HG02610 (cell line): ENCODE data around the gene TRIM41.
"Not testable (repeated sequence)": the region's sequence is repeated elsewhere in the genome, so short reads cannot be mapped to it uniquely, and the experiment has no call there.

Source experiments
- ATAC-seq: cut with Tn5 transposase; IDR thresholded peaks from one replicate; pipeline ENCODE4 v1.9.1; 2021; ENCODE audit warnings: mild to moderate bottlenecking, moderate library complexity; ENCODE audit not compliant: unreplicated experiment

Gene TRIM41

DNA sequence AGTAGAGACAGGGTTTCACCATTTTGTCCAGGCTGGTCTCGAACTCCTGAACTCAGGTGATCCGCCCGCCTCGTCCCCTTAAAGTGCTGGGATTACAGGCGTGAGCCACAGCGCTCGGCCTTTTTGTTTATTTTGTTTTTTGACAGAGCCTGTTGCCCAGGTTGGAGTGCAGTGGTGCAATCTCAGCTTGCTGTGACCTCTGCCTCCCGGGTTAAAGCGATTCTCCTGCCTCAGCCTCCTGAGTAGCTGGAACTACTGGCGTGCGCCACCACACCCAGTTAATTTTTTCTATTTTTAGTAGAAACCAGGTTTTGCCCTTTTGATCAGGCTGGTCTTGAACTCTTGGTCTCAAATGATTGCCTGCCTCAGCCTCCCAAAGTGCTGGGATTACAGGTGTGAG lies 12.9 kb upstream of the TRIM41 start:
- not testable (repeated sequence) for ATAC-seq

DNA sequence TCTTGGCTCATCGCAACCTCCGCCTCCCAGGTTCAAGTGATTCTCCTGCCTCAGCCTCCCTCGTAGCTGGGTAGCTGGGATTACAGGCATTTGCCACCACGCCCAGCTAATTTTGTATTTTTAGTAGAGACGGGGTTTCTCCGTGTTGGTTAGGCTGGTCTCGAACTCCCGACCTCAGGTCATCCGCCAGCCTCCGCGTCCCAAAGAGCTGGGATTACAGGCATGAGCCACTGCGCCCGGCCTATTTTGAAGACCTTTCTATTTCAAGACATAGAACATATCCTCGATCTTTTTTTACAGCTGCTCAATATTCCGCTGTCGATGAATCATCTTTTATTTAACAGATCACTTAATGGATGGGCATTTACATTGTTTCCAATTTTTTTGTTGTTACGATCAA lies 12.4 kb upstream of the TRIM41 start:
- not testable (repeated sequence) for ATAC-seq

DNA sequence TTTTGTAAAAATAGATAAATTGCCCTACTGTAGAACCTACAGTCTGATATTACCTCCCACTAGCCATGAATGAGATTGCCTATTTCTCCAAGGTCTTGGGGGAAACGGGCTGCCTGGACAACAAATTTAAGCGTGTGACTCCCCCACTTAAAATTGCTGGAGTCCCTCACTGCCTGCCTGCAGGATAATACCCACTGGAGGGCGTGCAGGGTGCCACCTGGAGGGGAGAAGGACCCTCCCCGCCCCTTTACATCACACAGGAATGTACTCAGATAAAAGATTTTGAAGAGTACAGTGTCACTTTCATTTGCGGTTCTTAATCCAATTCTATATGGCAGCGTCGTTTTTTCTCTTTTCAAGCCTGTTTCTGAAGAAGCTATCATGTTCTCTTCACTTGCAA lies 11.9 kb upstream of the TRIM41 start:
- ATAC-seq, result no peak

DNA sequence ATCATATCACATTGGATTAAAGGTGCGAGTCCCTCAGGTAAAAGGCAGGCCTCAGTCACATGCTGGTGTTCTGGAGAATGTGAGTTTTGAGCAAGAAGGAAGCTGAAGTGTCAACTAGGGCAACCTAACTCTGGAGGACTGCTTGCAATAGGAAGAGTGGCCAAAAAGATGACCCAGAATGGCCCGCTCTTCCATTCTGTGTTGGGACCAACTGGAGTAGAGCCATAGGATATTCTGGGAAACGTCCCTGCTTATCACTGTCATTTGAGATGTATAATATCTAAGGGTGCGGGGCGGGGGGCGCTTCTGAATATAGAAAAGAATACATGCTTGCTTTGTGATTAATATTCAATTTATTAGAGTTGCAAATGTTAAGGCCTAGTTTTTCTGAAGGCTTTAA lies 11.0 kb upstream of the TRIM41 start:
- no peak for ATAC-seq

- no peak for ATAC-seq
Measured at GRCh38 chr5:181212934-181213333, 10.1 kb upstream of the TRIM41 start.

DNA sequence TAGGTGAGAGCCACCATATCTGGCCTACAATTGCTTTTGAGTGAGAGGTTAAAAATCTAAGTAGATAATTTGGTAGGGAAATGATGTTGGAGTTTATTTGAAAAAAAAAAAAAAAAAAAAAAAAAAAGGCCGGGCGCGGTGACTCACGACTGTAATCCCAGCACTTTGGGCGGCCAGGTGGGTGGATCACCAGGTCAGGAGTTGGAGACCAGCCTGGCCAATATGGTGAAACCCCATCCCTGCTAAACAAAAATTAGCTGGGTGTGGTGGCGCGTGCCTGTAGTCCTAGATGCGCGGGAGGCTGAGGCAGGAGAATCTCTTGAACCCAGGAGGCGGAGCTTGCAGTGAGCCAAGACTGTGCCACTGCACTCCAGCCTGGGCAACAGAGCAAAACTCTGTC lies 8.8 kb upstream of the TRIM41 start:
- not testable (repeated sequence) for ATAC-seq

DNA sequence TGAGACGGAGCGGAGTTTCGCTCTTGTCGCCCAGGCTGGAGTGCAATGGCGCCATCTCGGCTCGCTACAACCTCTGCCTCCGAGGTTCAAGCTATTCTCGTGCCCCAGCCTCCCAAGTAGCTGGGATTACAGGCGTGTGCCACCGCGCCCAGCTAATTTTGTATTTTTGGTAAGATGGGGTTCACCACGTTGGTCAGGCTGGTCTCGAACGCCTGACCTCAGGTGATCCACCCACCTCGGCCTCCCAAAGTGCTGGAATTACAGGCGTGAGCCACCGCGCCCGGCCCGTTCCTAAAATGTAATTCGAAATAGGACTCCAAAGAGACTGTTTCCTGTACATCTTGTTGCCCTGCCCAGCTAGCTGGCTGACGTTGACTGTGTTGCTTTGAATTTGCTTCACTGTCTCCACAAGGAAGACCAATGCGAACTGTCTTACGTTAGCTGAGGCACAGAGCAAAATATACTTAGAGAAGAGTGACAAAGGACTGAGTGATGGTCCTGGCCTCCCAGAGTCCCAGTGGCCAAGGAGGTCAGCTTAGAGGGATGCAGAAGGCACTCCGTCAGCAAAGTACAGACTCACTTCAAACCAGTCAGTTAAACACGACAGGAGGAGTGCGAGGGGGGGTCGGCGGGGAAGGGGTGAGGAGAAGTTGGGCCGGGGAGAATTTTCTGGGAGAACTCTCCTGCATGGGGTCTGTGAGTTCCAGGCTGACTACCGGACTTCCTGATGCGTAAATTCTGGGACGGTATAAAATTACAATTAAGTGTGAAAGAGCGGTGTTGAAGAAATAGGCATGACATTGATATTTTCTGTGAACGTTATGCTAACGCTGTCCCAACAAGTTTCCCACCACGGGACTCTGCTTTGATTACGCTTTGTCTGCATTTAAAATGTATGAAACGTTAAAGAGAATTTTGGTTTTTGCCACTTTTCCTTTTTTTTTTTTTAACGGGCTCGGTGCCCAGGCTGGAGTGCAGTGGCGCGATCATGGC lies 6.8 kb upstream of the TRIM41 start:
- ATAC-seq, result no peak

DNA sequence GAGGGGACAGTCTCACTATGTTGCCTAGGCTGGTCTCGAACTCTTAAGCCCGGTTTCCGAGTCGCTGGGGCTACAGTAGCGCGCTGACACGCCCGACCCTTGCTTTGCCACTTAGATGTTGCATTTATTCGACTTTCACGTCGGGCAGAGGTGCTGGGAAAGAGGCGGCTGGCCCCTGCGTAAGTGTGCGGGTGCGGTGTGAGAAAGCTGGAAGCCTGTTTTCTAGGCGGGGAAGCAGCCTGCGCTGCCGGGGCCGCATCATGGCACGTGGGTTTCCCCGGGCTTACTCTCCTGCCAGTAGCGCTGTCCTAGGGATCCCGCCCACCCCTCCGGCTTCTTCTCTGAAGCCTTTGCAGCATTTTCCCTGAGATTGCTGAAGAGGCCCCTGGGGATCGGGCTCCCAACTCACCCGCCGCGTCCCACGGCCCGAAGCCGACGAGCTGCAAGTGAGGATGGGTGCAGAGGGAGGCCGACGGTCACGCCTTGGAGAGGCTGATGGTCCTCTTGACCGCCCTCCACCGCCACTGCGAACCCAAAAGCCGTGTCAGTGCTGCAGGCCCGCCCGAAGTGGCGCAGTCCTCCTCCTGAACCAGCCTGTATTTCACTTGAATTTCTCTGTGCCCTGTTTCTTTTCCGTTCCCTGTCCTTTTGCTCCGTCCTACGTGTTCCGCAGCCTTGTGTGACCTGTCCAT lies 5.8 kb upstream of the TRIM41 start:
- peak; percentile 4 for ATAC-seq

DNA sequence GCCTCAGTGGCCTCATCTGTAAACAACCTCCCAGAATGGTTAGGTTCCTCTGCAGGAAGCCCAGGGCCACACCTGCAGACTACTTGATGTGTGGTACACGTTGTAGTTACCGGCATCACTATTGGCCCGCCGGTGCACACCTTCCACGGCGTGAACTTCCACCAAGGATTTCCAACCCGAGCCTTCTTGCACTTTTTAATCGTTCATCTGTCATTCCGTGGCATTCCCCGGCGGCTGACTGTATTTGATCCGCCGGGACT lies 5.3 kb upstream of the TRIM41 start:
- peak; percentile 15 for ATAC-seq

DNA sequence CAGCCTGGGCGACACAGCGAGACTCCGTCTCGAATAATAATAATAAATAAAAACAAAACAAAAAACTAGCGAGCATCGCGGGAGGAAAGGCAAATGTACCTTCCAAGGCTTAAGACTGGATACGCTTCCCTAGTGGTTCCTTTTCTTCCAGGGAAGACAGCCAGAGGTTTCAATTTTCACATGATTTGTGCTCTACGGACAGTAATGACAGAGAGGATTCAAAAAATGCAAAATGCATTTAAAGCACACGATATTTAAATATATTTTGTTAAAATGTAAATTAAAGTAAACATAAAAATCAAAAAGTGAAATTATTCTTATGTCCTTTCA lies 4.3 kb upstream of the TRIM41 start:
- ATAC-seq, result no peak

DNA sequence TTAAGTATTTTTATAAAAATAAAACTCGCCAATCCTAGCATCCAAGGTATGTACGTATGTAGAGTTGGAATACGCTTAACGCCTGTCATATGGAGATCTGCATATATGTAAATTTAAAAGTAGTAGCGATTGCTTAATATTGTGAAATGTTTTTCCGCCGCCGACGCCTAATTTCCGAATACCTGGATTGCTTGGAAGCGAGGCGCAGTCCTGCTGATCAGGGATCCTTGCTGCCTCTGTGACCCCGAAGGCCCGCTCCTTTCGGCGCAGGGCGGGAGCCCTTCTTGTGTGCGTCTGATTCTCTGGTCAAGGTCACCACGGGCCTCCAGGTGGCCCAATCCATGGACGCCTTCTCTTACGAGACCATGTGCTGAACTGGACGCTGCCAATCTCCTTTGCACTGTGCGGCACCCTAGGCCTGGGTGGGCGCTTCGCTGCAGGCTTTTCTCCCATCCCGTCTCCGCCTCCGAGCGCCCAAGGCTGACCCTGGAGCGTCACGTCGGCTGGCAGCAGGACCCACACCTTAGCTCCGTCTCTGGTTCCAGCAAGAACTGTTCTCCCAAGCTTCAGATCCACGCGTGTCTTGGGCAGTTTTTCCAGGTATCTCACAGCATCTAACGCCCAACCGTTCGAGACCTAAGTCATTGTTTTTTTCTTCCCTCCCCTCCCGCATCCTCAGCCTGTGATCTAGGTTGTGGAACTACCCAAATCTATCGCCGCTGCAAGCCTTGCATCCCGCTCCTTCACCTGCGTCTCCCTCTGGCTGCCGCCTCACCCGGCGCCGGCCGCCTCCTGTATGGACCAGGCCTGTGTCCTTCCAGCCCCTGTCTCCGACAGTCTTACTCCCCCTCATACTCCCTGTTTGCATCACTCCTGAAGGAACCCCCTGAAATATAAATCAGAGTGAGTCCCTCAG lies 3.6 kb upstream of the TRIM41 start:
- ATAC-seq, result no peak

- no peak for ATAC-seq
Measured at GRCh38 chr5:181220178-181220515, 2.9 kb upstream of the TRIM41 start.

DNA sequence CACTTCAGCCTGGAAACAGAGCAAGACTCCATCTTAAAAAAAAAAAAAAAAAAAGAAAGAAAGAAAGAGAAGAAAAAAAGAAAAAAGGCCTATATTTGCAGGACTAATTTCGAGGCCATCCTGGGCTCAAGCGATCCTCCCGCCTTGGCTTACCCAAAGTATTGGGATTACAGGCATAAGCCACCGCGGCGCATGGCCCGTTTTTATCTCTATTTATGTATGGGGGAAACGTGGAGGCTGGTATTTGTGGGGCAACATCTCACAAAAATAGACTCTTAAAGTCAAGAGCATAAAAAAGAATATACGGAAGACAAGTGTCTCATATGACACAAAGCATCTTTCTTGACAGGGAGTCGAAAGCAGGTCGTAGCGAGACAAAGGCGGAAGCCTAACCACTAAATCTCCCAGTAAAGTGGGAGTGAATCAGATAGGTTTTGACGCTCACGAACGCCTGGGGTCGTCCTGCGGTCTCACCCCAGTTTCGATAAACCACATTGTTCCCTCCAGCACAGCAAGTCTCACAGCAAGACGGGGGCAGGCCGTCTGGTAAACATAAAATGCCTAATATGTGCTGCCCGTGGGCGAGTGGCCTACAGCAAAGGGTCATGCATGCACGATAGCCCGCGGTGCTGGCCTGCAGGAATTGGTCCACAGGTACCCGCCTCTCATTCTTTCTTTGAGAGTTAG lies 1.8 kb upstream of the TRIM41 start:
- no peak for ATAC-seq

- ATAC-seq, result peak; percentile 28
Measured at GRCh38 chr5:181221792-181222629, 1.1 kb upstream of the TRIM41 start.

DNA sequence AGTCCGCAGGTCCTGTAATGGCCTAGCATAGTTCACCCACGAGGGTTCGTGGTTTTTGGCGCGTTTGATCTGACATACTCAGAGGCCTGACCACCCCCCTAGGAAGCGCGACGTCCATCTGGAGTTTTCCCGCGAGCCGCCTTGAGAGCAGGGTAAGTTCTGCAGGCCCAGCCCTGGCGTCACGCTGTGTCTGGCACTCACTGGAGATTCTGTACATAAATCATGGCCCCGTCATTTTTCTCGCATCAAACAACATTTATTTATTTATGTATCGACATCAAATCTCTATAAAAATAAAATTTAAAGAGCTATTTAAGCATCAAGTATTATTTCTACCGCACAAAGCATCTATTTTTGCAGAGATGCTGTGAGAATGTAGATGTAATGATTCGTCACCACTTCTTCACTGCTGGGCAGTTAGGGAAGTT lies 437 bp upstream of the TRIM41 start:
- ATAC-seq, result no peak

GRCh38 chr5:181223729-181224389 lies 778 bp downstream of the TRIM41 start:
- ATAC-seq, result peak; percentile 3

- ATAC-seq, result no peak
Measured at GRCh38 chr5:181224390-181225229, 1.5 kb downstream of the TRIM41 start.

DNA sequence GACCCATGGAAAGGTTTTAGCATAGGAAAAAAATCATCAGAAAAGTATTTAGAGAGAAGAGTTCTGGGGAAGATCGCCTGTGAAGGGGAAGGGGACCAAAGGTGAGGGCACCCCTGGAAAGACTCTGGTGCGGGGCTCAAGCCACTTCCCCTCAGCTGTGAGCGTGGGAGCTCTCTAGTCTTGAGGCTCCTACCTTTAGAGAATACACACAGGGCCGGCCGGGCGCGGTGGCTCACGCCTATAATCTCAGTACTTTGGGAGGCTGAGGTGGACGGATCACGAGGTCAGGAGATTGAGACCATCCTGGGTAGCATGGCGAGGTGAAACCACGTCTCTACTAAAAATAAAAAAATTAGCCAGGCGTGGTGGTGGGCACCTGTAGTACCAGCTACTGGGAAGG lies 6.9 kb downstream of the TRIM41 start:
- no peak for ATAC-seq

DNA sequence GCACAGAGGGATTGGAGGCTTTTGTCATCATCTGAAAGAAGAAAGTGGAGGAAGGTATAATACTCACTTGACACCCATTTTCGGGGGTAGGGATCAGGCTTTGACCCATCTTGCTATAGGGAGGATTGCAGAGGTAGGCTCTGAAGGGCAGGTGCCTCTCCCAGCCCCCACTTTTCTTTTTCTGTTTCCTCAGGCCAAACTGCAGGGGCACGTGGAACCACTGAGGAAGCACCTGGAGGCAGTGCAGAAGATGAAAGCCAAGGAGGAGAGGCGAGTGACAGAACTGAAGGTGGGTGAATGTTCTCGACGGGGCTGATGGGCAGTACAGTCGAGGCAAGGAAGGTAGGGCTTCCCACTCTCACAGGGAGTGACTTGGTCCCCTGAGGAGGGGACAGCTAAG lies 7.5 kb downstream of the TRIM41 start:
- no peak for ATAC-seq
